GM19328 (cell line): ENCODE measurements around the gene PTRH1.

Experiments
- ATAC-seq: cut with Tn5 transposase; IDR thresholded peaks from one replicate; pipeline ENCODE4 v1.9.1; 2021; ENCODE audit warnings: mild to moderate bottlenecking, moderate library complexity; ENCODE audit not compliant: unreplicated experiment

Gene PTRH1

GRCh38 chr9:127664678-127665507, 50.6 kb downstream of the PTRH1 start:
- no peak for ATAC-seq

GRCh38 chr9:127664324-127664677, 51.2 kb downstream of the PTRH1 start:
- ATAC-seq, result no peak
